T-cell (primary cell): Measurements from ENCODE around the gene GRID1. TPM values are rescaled to one million over a fixed set of nuclear protein-coding genes. Genes with fewer than 3 reads are reported as not detected.

Source experiments
- ATAC-seq, 4 experiments: fragments of 200-7000 bp in 3 of 4; fragments of 150-1000 bp in 1 of 4; cut with Tn5 transposase; replicated peaks in 1 of 4; 1 replicate in 3 of 4; 2 replicates in 1 of 4; pipeline ENCODE4 v1.10.0; 2021; ENCODE audit warnings: moderate library complexity in 3 of 4, mild to moderate bottlenecking in 2 of 4, moderate number of reproducible peaks in 1 of 4
- CTCF ChIA-PET, 2 donors: fragments of 300-600 bp; sonication (Branson Sonifier 250); formaldehyde crosslinking; loops; one replicate each; lab custom pipeline; 2022; ENCODE audit warnings: antibody characterized with exemption in 2 of 2; lab: Charles Lee
- POLR2A ChIA-PET, 2 donors: fragments of 300-600 bp; sonication (Branson Sonifier 250); formaldehyde crosslinking; loops; one replicate each; lab custom pipeline; 2022; ENCODE audit warnings: antibody characterized with exemption in 2 of 2; lab: Charles Lee
- DNase-seq, 35 experiments: peaks; one replicate each; pipeline versions ENCODE4 v3.0.0 to v3.0.0-alpha.2; 2013 to 2023
- H3K27ac ChIP-seq: one replicate; pipeline ENCODE4 v1.5.1; 2013; ENCODE audit warnings: low read length
- H3K27me3 ChIP-seq, 2 experiments: replicated peaks in 1 of 2; 1 replicate in 1 of 2; 2 replicates in 1 of 2; pipeline versions ENCODE4 v1.6.1 to v1.7.0; 2013; ENCODE audit warnings: low read length in 1 of 2, mixed read lengths in 1 of 2; ENCODE audit not compliant: control insufficient read depth in 2 of 2, insufficient read depth in 2 of 2; ENCODE audit errors: extremely low read depth in 1 of 2
- H3K36me3 ChIP-seq, 2 donors: 1 replicate in 1 of 2; 2 replicates in 1 of 2; pipeline versions ENCODE4 v1.6.1 to v1.7.0; 2013; ENCODE audit warnings: low read length in 1 of 2; ENCODE audit not compliant: control insufficient read depth in 2 of 2, insufficient read depth in 1 of 2; ENCODE audit errors: extremely low read depth in 1 of 2
- H3K4me1 ChIP-seq, 2 experiments: 1 replicate in 1 of 2; 2 replicates in 1 of 2; pipeline versions ENCODE4 v1.6.1 to v1.7.0; 2013; ENCODE audit warnings: low read length in 2 of 2, mixed read lengths in 1 of 2; ENCODE audit not compliant: insufficient read depth in 2 of 2, control insufficient read depth in 1 of 2; ENCODE audit errors: extremely low read depth in 1 of 2
- H3K4me3 ChIP-seq, 2 donors: 1 replicate in 1 of 2; 2 replicates in 1 of 2; pipeline versions ENCODE4 v1.5.1 to v1.7.0; 2013; ENCODE audit warnings: mild to moderate bottlenecking in 2 of 2, low read length in 1 of 2, moderate library complexity in 1 of 2; ENCODE audit not compliant: control insufficient read depth in 1 of 2; ENCODE audit errors: extremely low read depth in 1 of 2
- H3K9me3 ChIP-seq: 2 replicates; pipeline ENCODE4 v1.7.0; 2013
- H3K27ac Mint-ChIP-seq, 2 donors: one replicate each; pipeline ENCODE4 v1.8.0; 2020 to 2021; ENCODE audit warnings: mild to moderate bottlenecking in 2 of 2, mixed read lengths in 2 of 2
- H3K27me3 Mint-ChIP-seq, 2 donors: one replicate each; pipeline ENCODE4 v1.8.0; 2021 to 2022; ENCODE audit warnings: mixed read lengths in 2 of 2
- H3K36me3 Mint-ChIP-seq: one replicate; pipeline ENCODE4 v1.8.0; 2021; ENCODE audit warnings: mixed read lengths
- H3K4me1 Mint-ChIP-seq, 3 donors: one replicate each; pipeline ENCODE4 v1.8.0; 2020 to 2022; ENCODE audit warnings: mixed read lengths in 3 of 3, mild to moderate bottlenecking in 1 of 3
- H3K4me3 Mint-ChIP-seq, 3 donors: one replicate each; pipeline ENCODE4 v1.8.0; 2020 to 2022; ENCODE audit warnings: mild to moderate bottlenecking in 3 of 3, mixed read lengths in 3 of 3, moderate library complexity in 3 of 3
- H3K9me3 Mint-ChIP-seq, 3 donors: one replicate each; pipeline ENCODE4 v1.8.0; 2020 to 2022; ENCODE audit warnings: mixed read lengths in 3 of 3
- WGBS: methylation state at CpG from one replicate; pipeline ENCODE4 v1.1.5; 2013; ENCODE audit warnings: missing lambda C conversion rate; ENCODE audit not compliant: insufficient coverage; 5-methylcytosine and 5-hydroxymethylcytosine counted together
- total RNA-seq, 35 experiments: library from RNA in 6 of 35; stranded (reverse) in 6 of 35; fragments of 120-200 nt in 1 of 35; gene quantifications; one replicate each; pipeline versions ENCODE4 v1.2.1 to v1.2.4 and lab custom pipeline; 2013 to 2026

Gene GRID1
- total RNA-seq, 5 donors from 2014 or later (not counting 1 experiment from before 2014, with no cell fraction given), result 0.68 TPM; not detected in 4

DNA sequence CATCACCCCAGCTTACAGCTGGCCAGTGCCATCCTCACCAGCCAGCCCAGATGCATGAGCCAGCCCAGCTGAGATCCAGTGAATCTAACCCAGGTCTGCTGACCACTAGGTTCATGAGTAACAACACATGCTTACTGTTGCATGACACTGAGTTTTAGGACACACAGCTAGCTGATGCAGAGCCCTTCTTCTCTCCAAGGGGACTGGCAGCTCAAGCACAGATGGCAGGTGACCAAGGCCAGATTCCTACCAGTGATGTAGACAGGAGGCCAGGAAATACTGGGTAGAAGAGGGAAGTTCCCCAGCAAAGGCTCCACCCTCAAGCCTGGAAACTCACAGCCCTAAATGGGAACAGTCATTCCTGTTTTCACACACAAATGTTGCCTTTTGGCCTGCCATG, 236.6 kb downstream of the GRID1 start:
- Histone ChIP-seq H3K27ac (no peak overlapping the region), H3K36me3 (no peaks in the 10 kb centered on the region), H3K4me1 (no peaks in the 10 kb centered on the region), H3K27me3 (peaks cover 0 to 13% of the 10 kb centered on the region in 2 experiments), H3K9me3 (no peaks in the 10 kb centered on the region), H3K4me3 (no peak overlapping the region)
- no peak for ATAC-seq
- POLR2A ChIA-PET, result no interaction called here
- Mint-ChIP-seq H3K9me3 (no peaks in the 10 kb centered on the region), H3K27ac (no peak overlapping the region), H3K4me1 (no peaks in the 10 kb centered on the region), H3K36me3 (no peaks in the 10 kb centered on the region), H3K4me3 (no peak overlapping the region), H3K27me3 (peaks cover 14 to 27% of the 10 kb centered on the region in 2 donors)
- no peak for DNase-seq
- CTCF ChIA-PET, result no interaction called here

- H3K9me3 Mint-ChIP-seq, result no peaks in the 10 kb centered on the region
- POLR2A ChIA-PET, result no interaction called here
- H3K4me1 ChIP-seq, result no peaks in the 10 kb centered on the region
- no peak overlapping the region for H3K4me3 ChIP-seq
- H3K27ac Mint-ChIP-seq, result no peak overlapping the region
- no peak for ATAC-seq
- no peaks in the 10 kb centered on the region for H3K9me3 ChIP-seq
- no peak overlapping the region for H3K27ac ChIP-seq
- peaks cover 14 to 27% of the 10 kb centered on the region in 2 donors for H3K27me3 Mint-ChIP-seq
- H3K36me3 ChIP-seq, result no peaks in the 10 kb centered on the region
- no peak overlapping the region for H3K4me3 Mint-ChIP-seq
- 45% methylated on average over 2 of the region's 5 CpGs for WGBS
- no peaks in the 10 kb centered on the region for H3K4me1 Mint-ChIP-seq
- no peak for DNase-seq
- H3K36me3 Mint-ChIP-seq, result no peaks in the 10 kb centered on the region
- peaks cover 0 to 17% of the 10 kb centered on the region in 2 experiments for H3K27me3 ChIP-seq
- CTCF ChIA-PET, result no interaction called here
Observed at GRCh38 chr10:86128360-86128759, 238.2 kb downstream of the GRID1 start.

GRCh38 chr10:86127274-86127819, 239.2 kb downstream of the GRID1 start:
- no peaks in the 10 kb centered on the region for H3K36me3 Mint-ChIP-seq
- peaks cover 14 to 27% of the 10 kb centered on the region in 2 donors for H3K27me3 Mint-ChIP-seq
- Histone ChIP-seq H3K4me3 (no peak overlapping the region), H3K4me1 (no peaks in the 10 kb centered on the region), H3K27me3 (peaks cover 0 to 15% of the 10 kb centered on the region in 2 experiments), H3K36me3 (no peaks in the 10 kb centered on the region), H3K9me3 (no peaks in the 10 kb centered on the region), H3K27ac (no peak overlapping the region)
- ChIA-PET POLR2A (no interaction called here), CTCF (no interaction called here)
- WGBS, result 73% methylated on average over 8 of the region's 8 CpGs
- no peak overlapping the region for H3K27ac Mint-ChIP-seq
- H3K4me1 Mint-ChIP-seq, result no peaks in the 10 kb centered on the region
- ATAC-seq (no peak), DNase-seq (no peak)
- no peak overlapping the region for H3K4me3 Mint-ChIP-seq
- H3K9me3 Mint-ChIP-seq, result no peaks in the 10 kb centered on the region

- POLR2A ChIA-PET, result no interaction called here
Observed at GRCh38 chr10:86124734-86125133, 241.9 kb downstream of the GRID1 start.

GRCh38 chr10:86123715-86124114, 242.9 kb downstream of the GRID1 start:
- H3K4me3 Mint-ChIP-seq, result no peak overlapping the region
- peaks cover 0 to 11% of the 10 kb centered on the region in 2 experiments for H3K27me3 ChIP-seq
- CTCF ChIA-PET, result no interaction called here
- DNase-seq (no peak), ATAC-seq (no peak)
- no peak overlapping the region for H3K27ac Mint-ChIP-seq
- no peaks in the 10 kb centered on the region for H3K4me1 Mint-ChIP-seq
- whole genome bisulfite sequencing, result 38% methylated on average over 3 of the region's 6 CpGs
- H3K27me3 Mint-ChIP-seq, result peaks cover 11 to 18% of the 10 kb centered on the region in 2 donors
- H3K27ac ChIP-seq, result no peak overlapping the region
- H3K4me1 ChIP-seq, result no peaks in the 10 kb centered on the region
- H3K36me3 ChIP-seq, result no peaks in the 10 kb centered on the region
- H3K9me3 Mint-ChIP-seq, result no peaks in the 10 kb centered on the region
- no peak overlapping the region for H3K4me3 ChIP-seq
- no peaks in the 10 kb centered on the region for H3K36me3 Mint-ChIP-seq
- POLR2A ChIA-PET, result no interaction called here
- H3K9me3 ChIP-seq, result no peaks in the 10 kb centered on the region

More at GRCh38 chr10:86124734-86125133, 241.9 kb downstream of the GRID1 start:
- H3K4me1 Mint-ChIP-seq, result no peaks in the 10 kb centered on the region
- H3K27me3 Mint-ChIP-seq, result peaks cover 11 to 27% of the 10 kb centered on the region in 2 donors
- Histone ChIP-seq H3K9me3 (no peaks in the 10 kb centered on the region), H3K4me3 (no peak overlapping the region), H3K4me1 (no peaks in the 10 kb centered on the region), H3K36me3 (no peaks in the 10 kb centered on the region), H3K27me3 (peaks cover 0 to 15% of the 10 kb centered on the region in 2 experiments), H3K27ac (no peak overlapping the region)
- no peak overlapping the region for H3K4me3 Mint-ChIP-seq
- CTCF ChIA-PET, result no interaction called here
- no peaks in the 10 kb centered on the region for H3K9me3 Mint-ChIP-seq
- 81% methylated on average over 3 of the region's 4 CpGs for WGBS
- no peak overlapping the region for H3K27ac Mint-ChIP-seq
- ATAC-seq, result no peak
- DNase-seq, result no peak
- no peaks in the 10 kb centered on the region for H3K36me3 Mint-ChIP-seq

GRCh38 chr10:86123304-86123703, 243.3 kb downstream of the GRID1 start:
- WGBS, result 83% methylated on average over 3 of the region's 4 CpGs
- H3K9me3 ChIP-seq, result no peaks in the 10 kb centered on the region
- H3K36me3 ChIP-seq, result no peaks in the 10 kb centered on the region
- Mint-ChIP-seq H3K4me1 (no peaks in the 10 kb centered on the region), H3K27ac (no peak overlapping the region), H3K4me3 (no peak overlapping the region), H3K27me3 (peaks cover 7 to 13% of the 10 kb centered on the region in 2 donors), H3K9me3 (no peaks in the 10 kb centered on the region), H3K36me3 (no peaks in the 10 kb centered on the region)
- H3K4me3 ChIP-seq, result no peak overlapping the region
- ChIA-PET CTCF (no interaction called here), POLR2A (no interaction called here)
- no peak for DNase-seq
- no peak overlapping the region for H3K27ac ChIP-seq
- ATAC-seq, result no peak
- H3K27me3 ChIP-seq, result peaks cover 0 to 9% of the 10 kb centered on the region in 2 experiments
- H3K4me1 ChIP-seq, result no peaks in the 10 kb centered on the region

DNA sequence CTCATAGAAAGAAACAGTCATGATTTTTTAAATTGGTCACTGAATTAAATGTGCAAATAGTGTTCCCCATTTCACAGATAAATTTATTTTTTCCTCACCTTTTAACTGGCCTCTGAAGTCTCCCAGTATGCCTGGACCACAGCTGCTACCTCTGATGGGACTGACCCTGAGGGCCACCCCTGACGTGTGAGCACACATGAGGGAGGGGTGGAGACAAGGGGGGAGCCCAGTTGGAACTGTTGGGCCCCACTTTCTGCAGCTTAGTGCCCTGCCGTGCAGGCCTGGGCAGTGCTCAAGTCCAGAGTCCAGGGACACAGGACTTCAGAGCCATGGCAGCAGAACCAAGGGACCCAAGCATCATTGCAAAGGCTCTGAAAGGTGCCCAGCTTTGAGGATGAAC, 243.9 kb downstream of the GRID1 start:
- ChIA-PET POLR2A (no interaction called here), CTCF (no interaction called here)
- no peaks in the 10 kb centered on the region for H3K36me3 Mint-ChIP-seq
- Histone ChIP-seq H3K27me3 (peaks cover 0 to 6% of the 10 kb centered on the region in 2 experiments), H3K4me3 (no peak overlapping the region), H3K27ac (no peak overlapping the region), H3K36me3 (no peaks in the 10 kb centered on the region), H3K4me1 (no peaks in the 10 kb centered on the region), H3K9me3 (no peaks in the 10 kb centered on the region)
- WGBS, result 83% methylated on average over 2 of the region's 2 CpGs
- H3K4me3 Mint-ChIP-seq, result no peak overlapping the region
- H3K4me1 Mint-ChIP-seq, result no peaks in the 10 kb centered on the region
- DNase-seq, result no peak
- H3K27me3 Mint-ChIP-seq, result peaks cover 4 to 10% of the 10 kb centered on the region in 2 donors
- H3K9me3 Mint-ChIP-seq, result no peaks in the 10 kb centered on the region
- no peak overlapping the region for H3K27ac Mint-ChIP-seq
- ATAC-seq, result no peak
